Ishikawa (cell line): ENCODE data around the gene MNX1.

Experiments
- CEBPB ChIP-seq: IDR thresholded peaks from 2 replicates; pipeline ENCODE4 v1.6.1; 2012
- CREB1 ChIP-seq: IDR thresholded peaks from 2 replicates; pipeline ENCODE4 v1.6.1; 2012; ENCODE audit warnings: low read depth
- EGR1 ChIP-seq: IDR thresholded peaks from 2 replicates; pipeline ENCODE4 v1.6.1; 2012
- EP300 ChIP-seq: IDR thresholded peaks from 2 replicates; pipeline ENCODE4 v1.6.1; 2012; ENCODE audit warnings: borderline replicate concordance
- FOXM1 ChIP-seq: IDR thresholded peaks from 2 replicates; pipeline ENCODE4 v1.6.1; 2012; ENCODE audit warnings: low read depth, borderline replicate concordance
- NFIC ChIP-seq: IDR thresholded peaks from 2 replicates; pipeline ENCODE4 v1.6.1; 2012
- RAD21 ChIP-seq: IDR thresholded peaks from 2 replicates; pipeline ENCODE4 v1.6.1; 2012; ENCODE audit warnings: low read depth
- TAF1 ChIP-seq: IDR thresholded peaks from 2 replicates; pipeline ENCODE4 v1.6.1; 2012; ENCODE audit warnings: low read depth, mild to moderate bottlenecking
- YY1 ChIP-seq: IDR thresholded peaks from 2 replicates; pipeline ENCODE4 v1.6.1; 2012; ENCODE audit warnings: low read depth
- ZBTB7A ChIP-seq: IDR thresholded peaks from 2 replicates; pipeline ENCODE4 v1.6.1; 2012; ENCODE audit warnings: low read depth
- TF ChIP-seq, protein P1 (sequence below): IDR thresholded peaks from 2 replicates; pipeline ENCODE4 v1.6.1; 2012
- TF ChIP-seq, protein P2 (sequence below): IDR thresholded peaks from 2 replicates; pipeline ENCODE4 v1.6.1; 2012
- TF ChIP-seq, protein P3 (sequence below): IDR thresholded peaks from 2 replicates; pipeline ENCODE4 v1.6.1; 2012; ENCODE audit warnings: low read depth, mild to moderate bottlenecking

GRCh38 chr7:157006205-157006747, 4.2 kb downstream of the MNX1 start:
- TF ChIP-seq YY1 (no peak), EP300 (no peak), FOXM1 (no peak), CEBPB (no peak), TAF1 (no peak), RAD21 (no peak), CREB1 (no peak), EGR1 (no peak), ZBTB7A (no peak), NFIC (no peak)
- TF ChIP-seq, protein P1, sequence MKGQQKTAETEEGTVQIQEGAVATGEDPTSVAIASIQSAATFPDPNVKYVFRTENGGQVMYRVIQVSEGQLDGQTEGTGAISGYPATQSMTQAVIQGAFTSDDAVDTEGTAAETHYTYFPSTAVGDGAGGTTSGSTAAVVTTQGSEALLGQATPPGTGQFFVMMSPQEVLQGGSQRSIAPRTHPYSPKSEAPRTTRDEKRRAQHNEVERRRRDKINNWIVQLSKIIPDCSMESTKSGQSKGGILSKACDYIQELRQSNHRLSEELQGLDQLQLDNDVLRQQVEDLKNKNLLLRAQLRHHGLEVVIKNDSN: no peak
- TF ChIP-seq, protein P2, sequence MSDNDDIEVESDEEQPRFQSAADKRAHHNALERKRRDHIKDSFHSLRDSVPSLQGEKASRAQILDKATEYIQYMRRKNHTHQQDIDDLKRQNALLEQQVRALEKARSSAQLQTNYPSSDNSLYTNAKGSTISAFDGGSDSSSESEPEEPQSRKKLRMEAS: no peak
- TF ChIP-seq, protein P3, sequence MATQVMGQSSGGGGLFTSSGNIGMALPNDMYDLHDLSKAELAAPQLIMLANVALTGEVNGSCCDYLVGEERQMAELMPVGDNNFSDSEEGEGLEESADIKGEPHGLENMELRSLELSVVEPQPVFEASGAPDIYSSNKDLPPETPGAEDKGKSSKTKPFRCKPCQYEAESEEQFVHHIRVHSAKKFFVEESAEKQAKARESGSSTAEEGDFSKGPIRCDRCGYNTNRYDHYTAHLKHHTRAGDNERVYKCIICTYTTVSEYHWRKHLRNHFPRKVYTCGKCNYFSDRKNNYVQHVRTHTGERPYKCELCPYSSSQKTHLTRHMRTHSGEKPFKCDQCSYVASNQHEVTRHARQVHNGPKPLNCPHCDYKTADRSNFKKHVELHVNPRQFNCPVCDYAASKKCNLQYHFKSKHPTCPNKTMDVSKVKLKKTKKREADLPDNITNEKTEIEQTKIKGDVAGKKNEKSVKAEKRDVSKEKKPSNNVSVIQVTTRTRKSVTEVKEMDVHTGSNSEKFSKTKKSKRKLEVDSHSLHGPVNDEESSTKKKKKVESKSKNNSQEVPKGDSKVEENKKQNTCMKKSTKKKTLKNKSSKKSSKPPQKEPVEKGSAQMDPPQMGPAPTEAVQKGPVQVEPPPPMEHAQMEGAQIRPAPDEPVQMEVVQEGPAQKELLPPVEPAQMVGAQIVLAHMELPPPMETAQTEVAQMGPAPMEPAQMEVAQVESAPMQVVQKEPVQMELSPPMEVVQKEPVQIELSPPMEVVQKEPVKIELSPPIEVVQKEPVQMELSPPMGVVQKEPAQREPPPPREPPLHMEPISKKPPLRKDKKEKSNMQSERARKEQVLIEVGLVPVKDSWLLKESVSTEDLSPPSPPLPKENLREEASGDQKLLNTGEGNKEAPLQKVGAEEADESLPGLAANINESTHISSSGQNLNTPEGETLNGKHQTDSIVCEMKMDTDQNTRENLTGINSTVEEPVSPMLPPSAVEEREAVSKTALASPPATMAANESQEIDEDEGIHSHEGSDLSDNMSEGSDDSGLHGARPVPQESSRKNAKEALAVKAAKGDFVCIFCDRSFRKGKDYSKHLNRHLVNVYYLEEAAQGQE: no peak
